Breast epithelium (tissue), 4 donors: ENCODE data around the gene PPP2R2B. TPM values are rescaled to one million over a fixed set of nuclear protein-coding genes. Genes with fewer than 3 reads are reported as not detected.

Source experiments
- DNase-seq, 2 donors: peaks; one replicate each; pipeline ENCODE4 v3.0.0-alpha.2; 2019; ENCODE audit warnings: low spot score in 2 of 2
- H3K27ac ChIP-seq, 2 donors: fragments of 200-600 bp; sonication (generic) in 1 of 2; one replicate each; pipeline ENCODE4 v1.5.1; 2016 to 2019; ENCODE audit warnings: mild to moderate bottlenecking in 1 of 2
- H3K27me3 ChIP-seq, 2 donors: fragments of 200-600 bp; sonication (generic) in 1 of 2; one replicate each; pipeline versions ENCODE4 v1.5.1 to v1.6.0; 2017 to 2019; ENCODE audit warnings: control low read depth in 1 of 2, mild to moderate bottlenecking in 1 of 2
- H3K36me3 ChIP-seq: fragments of 200-600 bp; one replicate; pipeline ENCODE4 v1.5.1; 2019
- H3K4me1 ChIP-seq, 2 donors: fragments of 200-600 bp; sonication (generic); one replicate each; pipeline ENCODE4 v1.5.1; 2016 to 2019; ENCODE audit warnings: control low read depth in 1 of 2
- H3K4me3 ChIP-seq, 3 donors: fragments of 200-600 bp; sonication (generic); 1 replicate in 2 of 3; 2 replicates in 1 of 3; pipeline ENCODE4 v1.5.1; 2016 to 2019; ENCODE audit warnings: mild to moderate bottlenecking in 3 of 3, moderate library complexity in 2 of 3
- H3K9me3 ChIP-seq, 2 donors: fragments of 200-600 bp; sonication (generic) in 1 of 2; one replicate each; pipeline ENCODE4 v1.5.1; 2016 to 2019; ENCODE audit warnings: control low read depth in 1 of 2
- POLR2A ChIP-seq: fragments of 450-650 bp; IDR thresholded peaks from one replicate; pipeline ENCODE4 v1.6.1; 2016; ENCODE audit warnings: antibody characterized with exemption, mild to moderate bottlenecking, moderate library complexity
- POLR2AphosphoS5 ChIP-seq, 3 donors: sonication (generic); formaldehyde crosslinking; IDR thresholded peaks; one replicate each; pipeline ENCODE4 v1.6.1; 2017; ENCODE audit warnings: antibody characterized with exemption in 3 of 3
- intact Hi-C: fragments of 100-400 bp; cut with DNase I; formaldehyde crosslinking; loops from one replicate; pipeline ENCODE4 v1.15.1; 2023; ENCODE audit warnings: low total_unique reads
- total RNA-seq, 3 donors: library from RNA; depleted of rRNA; stranded (reverse); fragments of >200 nt; gene quantifications; one replicate each; pipeline ENCODE4 v1.1.0, GENCODE V29; 2016
- TF ChIP-seq, protein P1 (sequence below), 3 donors: fragments of 450-650 bp; IDR thresholded peaks; one replicate each; pipeline ENCODE4 v1.5.1; 2016 to 2017; ENCODE audit warnings: antibody characterized with exemption in 3 of 3, mild to moderate bottlenecking in 3 of 3, moderate library complexity in 3 of 3

Gene PPP2R2B
- total RNA-seq, 3 donors from 2014 or later = 0.33 to 1.8 (median 1.6) TPM

DNA sequence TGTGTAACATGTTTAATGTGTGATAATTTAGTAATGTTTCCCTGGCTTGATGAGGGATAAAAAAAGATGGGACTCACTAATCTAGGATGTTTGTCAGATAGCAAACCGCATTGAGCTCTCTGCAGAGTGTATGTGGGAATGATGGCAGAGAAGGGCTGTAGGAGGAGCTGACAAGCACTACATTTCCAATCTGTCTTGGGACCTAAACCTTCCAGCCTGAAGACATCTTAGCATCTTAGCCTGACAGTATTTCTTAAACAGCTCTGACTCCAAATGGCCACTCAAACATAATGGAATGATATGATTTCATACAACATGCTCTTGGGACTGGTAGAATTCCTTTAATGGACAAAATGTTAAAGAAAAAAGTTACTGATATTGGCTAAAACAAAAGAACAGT, 116.7 kb downstream of the PPP2R2B start:
- no peaks in the 10 kb centered on the region for H3K36me3 ChIP-seq
- H3K4me1 ChIP-seq = no peaks in the 10 kb centered on the region
- intact Hi-C loops = no loop called here
- H3K9me3 ChIP-seq = no peaks in the 10 kb centered on the region
- no peak for DNase-seq
- H3K27ac ChIP-seq = no peak overlapping the region
- TF ChIP-seq, protein P1, sequence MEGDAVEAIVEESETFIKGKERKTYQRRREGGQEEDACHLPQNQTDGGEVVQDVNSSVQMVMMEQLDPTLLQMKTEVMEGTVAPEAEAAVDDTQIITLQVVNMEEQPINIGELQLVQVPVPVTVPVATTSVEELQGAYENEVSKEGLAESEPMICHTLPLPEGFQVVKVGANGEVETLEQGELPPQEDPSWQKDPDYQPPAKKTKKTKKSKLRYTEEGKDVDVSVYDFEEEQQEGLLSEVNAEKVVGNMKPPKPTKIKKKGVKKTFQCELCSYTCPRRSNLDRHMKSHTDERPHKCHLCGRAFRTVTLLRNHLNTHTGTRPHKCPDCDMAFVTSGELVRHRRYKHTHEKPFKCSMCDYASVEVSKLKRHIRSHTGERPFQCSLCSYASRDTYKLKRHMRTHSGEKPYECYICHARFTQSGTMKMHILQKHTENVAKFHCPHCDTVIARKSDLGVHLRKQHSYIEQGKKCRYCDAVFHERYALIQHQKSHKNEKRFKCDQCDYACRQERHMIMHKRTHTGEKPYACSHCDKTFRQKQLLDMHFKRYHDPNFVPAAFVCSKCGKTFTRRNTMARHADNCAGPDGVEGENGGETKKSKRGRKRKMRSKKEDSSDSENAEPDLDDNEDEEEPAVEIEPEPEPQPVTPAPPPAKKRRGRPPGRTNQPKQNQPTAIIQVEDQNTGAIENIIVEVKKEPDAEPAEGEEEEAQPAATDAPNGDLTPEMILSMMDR (IDR thresholded peaks at IDR 0.05) = no peak
- TF ChIP-seq POLR2AphosphoS5 (IDR thresholded peaks at IDR 0.05) (no peak), POLR2A (no peak)
- H3K4me3 ChIP-seq = no peak overlapping the region
- H3K27me3 ChIP-seq = no peaks in the 10 kb centered on the region

DNA sequence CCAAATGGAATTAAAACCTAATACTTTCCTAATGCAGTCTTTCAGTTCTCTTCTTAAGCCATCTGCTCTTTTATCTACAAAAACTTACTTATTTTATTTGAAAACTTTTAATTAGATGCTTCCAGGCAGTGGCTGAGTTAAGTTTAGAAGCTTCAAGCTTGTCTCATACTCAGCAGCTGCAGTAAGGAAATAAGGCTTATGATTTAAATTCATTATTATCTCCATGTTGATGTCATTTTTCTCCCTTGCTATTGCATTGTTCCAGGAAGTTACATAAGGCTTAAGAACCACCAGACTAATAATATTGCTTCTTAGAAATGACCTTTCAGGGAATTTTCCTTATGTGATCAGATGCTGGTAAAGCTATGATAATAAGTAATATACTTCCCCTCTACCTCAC, 119.6 kb downstream of the PPP2R2B start:
- TF ChIP-seq, protein P1 (IDR thresholded peaks at IDR 0.05) = no peak
- TF ChIP-seq POLR2AphosphoS5 (IDR thresholded peaks at IDR 0.05) (no peak), POLR2A (no peak)
- Histone ChIP-seq H3K4me3 (no peak overlapping the region), H3K9me3 (no peaks in the 10 kb centered on the region), H3K27me3 (no peaks in the 10 kb centered on the region), H3K36me3 (no peaks in the 10 kb centered on the region), H3K27ac (no peak overlapping the region), H3K4me1 (no peaks in the 10 kb centered on the region)
- intact Hi-C loops = no loop called here
- DNase-seq = no peak

DNA sequence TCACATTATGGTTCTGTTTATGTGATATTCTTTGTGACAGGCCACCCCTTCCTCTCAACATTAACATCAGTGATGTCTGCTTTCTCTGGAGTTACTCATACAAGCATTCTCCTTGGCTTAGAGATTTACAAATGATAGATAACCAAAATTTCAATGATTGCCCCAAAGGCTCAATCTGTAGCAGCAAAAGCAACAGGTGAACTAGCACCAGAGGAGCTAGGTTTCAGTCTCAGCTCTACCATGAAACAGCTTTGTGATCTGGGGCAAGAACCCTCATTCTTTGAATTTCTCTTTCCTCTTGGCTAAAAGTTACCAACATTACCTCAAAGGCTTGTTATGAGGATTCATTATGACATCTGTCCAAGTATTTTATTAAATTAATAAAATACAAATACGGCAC, 120.5 kb downstream of the PPP2R2B start:
- DNase-seq = no peak
- TF ChIP-seq POLR2A (no peak), POLR2AphosphoS5 (IDR thresholded peaks at IDR 0.05) (no peak)
- TF ChIP-seq, protein P1 (IDR thresholded peaks at IDR 0.05) = no peak

DNA sequence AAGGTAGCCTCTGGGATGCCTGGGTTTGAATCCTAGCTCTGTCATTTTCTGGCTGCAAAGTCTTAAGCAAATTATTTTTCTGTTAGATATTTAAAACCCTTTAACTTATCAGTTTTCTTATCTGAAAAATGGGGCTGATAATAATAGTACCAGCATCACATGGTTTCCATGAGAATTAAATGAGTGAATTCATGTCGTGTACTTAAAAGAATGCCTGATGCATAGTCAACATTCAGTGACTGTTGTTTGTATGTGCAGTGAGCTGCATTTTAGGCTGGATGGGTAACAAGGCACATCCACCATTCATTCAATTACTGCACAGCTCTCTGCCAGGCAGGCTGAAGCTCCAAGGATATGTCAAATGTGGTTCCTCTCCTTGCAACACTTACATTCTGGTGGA, 122.0 kb downstream of the PPP2R2B start:
- intact Hi-C loops = no loop called here
- Histone ChIP-seq H3K9me3 (no peaks in the 10 kb centered on the region), H3K4me1 (no peaks in the 10 kb centered on the region), H3K27ac (no peak overlapping the region), H3K36me3 (no peaks in the 10 kb centered on the region), H3K4me3 (no peak overlapping the region), H3K27me3 (no peaks in the 10 kb centered on the region)
- no peak for TF ChIP-seq POLR2AphosphoS5 (IDR thresholded peaks at IDR 0.05)
- no peak for TF ChIP-seq POLR2A
- TF ChIP-seq, protein P1 (IDR thresholded peaks at IDR 0.05) = no peak
- DNase-seq = no peak

More for the DNA sequence above, 120.5 kb downstream of the PPP2R2B start:
- intact Hi-C loops = no loop called here
- H3K27ac ChIP-seq = no peak overlapping the region
- H3K36me3 ChIP-seq = no peaks in the 10 kb centered on the region
- no peaks in the 10 kb centered on the region for H3K27me3 ChIP-seq
- no peaks in the 10 kb centered on the region for H3K4me1 ChIP-seq
- no peaks in the 10 kb centered on the region for H3K9me3 ChIP-seq
- no peak overlapping the region for H3K4me3 ChIP-seq

DNA sequence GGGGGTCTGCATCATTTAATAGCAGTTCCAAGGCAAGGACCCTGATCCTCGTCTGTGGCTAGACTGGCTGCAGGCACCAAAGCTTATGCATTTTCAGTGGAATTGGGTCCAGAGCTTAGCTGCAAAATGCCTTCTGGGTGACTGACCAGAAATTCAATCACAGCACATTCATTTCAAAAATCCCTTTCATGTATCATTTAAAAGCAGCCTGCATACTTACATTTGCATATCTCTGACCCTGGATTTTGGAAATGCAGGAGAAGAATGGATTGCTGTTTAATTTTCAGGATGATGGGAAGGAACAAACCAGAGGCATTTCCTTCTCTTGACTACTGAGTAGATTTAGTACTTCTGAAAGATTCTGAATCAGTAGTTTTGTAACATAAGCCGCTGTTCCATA, 122.8 kb downstream of the PPP2R2B start:
- Histone ChIP-seq H3K36me3 (no peaks in the 10 kb centered on the region), H3K4me1 (no peaks in the 10 kb centered on the region), H3K9me3 (no peaks in the 10 kb centered on the region), H3K27me3 (no peaks in the 10 kb centered on the region), H3K4me3 (no peak overlapping the region), H3K27ac (no peak overlapping the region)
- intact Hi-C loops = no loop called here
- DNase-seq = no peak
- TF ChIP-seq, protein P1 (IDR thresholded peaks at IDR 0.05) = no peak
- TF ChIP-seq POLR2AphosphoS5 (IDR thresholded peaks at IDR 0.05) (no peak), POLR2A (no peak)
